Spinal cord (tissue), 10 donors: ENCODE results near the gene TLE3. TPM values are rescaled to one million over a fixed set of nuclear protein-coding genes. Genes with fewer than 3 reads are reported as not detected.

Source experiments
- DNase-seq, 6 donors: peaks; one replicate each; pipeline versions ENCODE4 v3.0.0 to v3.0.0-alpha.2; 2013 to 2015; ENCODE audit warnings: low spot score in 6 of 6, low read depth in 4 of 6
- H3K27ac ChIP-seq: one replicate; pipeline ENCODE4 v1.5.1; 2013; ENCODE audit warnings: low read depth, low read length, control low read depth
- H3K27me3 ChIP-seq: one replicate; pipeline ENCODE4 v1.6.1; 2013; ENCODE audit warnings: low read length; ENCODE audit not compliant: control insufficient read depth, insufficient read depth
- H3K36me3 ChIP-seq: one replicate; pipeline ENCODE4 v1.6.1; 2013; ENCODE audit warnings: low read length; ENCODE audit not compliant: control insufficient read depth, insufficient read depth
- H3K4me1 ChIP-seq: one replicate; pipeline ENCODE4 v1.6.1; 2013; ENCODE audit warnings: low read length; ENCODE audit not compliant: control insufficient read depth, insufficient read depth
- H3K4me3 ChIP-seq: one replicate; pipeline ENCODE4 v1.5.1; 2013; ENCODE audit warnings: low read depth, low read length, control low read depth
- H3K9me3 ChIP-seq: one replicate; pipeline ENCODE4 v1.6.1; 2013; ENCODE audit warnings: low read length; ENCODE audit not compliant: control insufficient read depth, insufficient read depth
- WGBS: methylation state at CpG from one replicate; pipeline ENCODE4 v1.1.5; 2013; ENCODE audit warnings: missing lambda C conversion rate; ENCODE audit not compliant: insufficient coverage; 5-methylcytosine and 5-hydroxymethylcytosine counted together
- polyA plus RNA-seq, 2 donors: library from polyadenylated mRNA; unstranded; fragments of 120-200 nt; gene quantifications; one replicate each; pipeline ENCODE4 v1.2.1, GENCODE V29; 2013; ENCODE audit not compliant: insufficient read length in 2 of 2
- total RNA-seq, 2 donors: library from RNA; depleted of rRNA in 1 of 2; stranded (reverse); fragments of 120-200 nt in 1 of 2; fragments of >200 nt in 1 of 2; gene quantifications; one replicate each; pipeline versions ENCODE4 v1.2.3 to v1.2.4, GENCODE V29; 2013 to 2014
- donor health status: healthy.

The TLE3 gene
- total and polyA plus RNA-seq, 4 donors: 24.7 to 48.7 (median 38.2) TPM

DNA sequence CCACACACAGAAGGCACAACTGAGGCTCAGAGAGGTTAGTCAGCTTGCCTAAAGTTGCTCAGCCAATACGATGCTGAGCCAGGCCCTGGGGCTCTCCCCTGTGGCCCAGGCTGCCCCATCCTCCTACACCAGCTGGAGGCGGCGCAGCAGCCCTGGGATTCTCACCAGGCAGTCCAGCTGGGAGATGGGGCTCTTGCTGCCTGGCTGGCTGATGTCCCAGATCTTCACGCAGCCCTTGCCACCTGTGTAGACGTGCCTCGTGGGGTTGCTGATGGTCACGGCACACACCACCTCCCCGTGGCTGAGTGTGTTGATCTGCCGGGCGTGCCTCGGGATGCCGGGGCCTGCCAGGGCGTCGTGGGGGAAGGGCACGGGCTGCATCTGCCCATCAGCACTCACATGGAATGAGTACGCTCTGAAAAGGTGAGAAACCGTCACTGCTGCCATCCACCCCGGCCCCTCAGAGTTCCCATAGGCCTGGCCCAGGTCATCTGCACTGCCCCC lies 42.8 kb downstream of the TLE3 start:
- H3K4me1 ChIP-seq: peaks cover 51% of the 10 kb centered on the region
- no peaks in the 10 kb centered on the region for H3K9me3 ChIP-seq
- 76% methylated on average over 18 of the region's 18 CpGs for WGBS
- no peaks in the 10 kb centered on the region for H3K27me3 ChIP-seq
- H3K27ac ChIP-seq: no peak overlapping the region
- H3K36me3 ChIP-seq: peaks cover 95% of the 10 kb centered on the region
- H3K4me3 ChIP-seq: no peak overlapping the region
- DNase-seq: no peak

DNA sequence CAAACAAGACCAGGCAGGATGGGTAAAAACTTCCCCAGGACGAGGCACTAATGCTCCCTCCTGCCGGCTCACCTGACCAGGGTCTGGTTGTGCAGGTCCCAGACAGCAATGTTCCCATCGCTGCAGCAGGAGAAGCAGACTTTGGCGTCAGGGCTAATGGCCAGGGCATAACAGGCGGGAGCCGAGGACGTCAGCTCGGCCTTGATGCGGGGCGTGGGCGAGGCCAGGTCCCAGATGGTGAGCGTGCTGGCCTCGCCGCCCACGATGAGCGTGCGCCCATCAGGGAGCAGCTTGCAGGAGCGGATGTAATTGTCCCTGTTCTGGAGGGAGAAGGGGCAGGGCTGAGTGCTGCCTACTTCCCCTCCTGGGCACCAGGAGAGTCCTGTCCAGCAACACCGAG lies 43.4 kb downstream of the TLE3 start:
- WGBS: 77% methylated on average over 19 of the region's 19 CpGs
- Histone ChIP-seq H3K4me3 (no peak overlapping the region), H3K36me3 (peaks cover 95% of the 10 kb centered on the region), H3K27me3 (no peaks in the 10 kb centered on the region), H3K4me1 (peaks cover 53% of the 10 kb centered on the region), H3K27ac (no peak overlapping the region), H3K9me3 (no peaks in the 10 kb centered on the region)
- no peak for DNase-seq

DNA sequence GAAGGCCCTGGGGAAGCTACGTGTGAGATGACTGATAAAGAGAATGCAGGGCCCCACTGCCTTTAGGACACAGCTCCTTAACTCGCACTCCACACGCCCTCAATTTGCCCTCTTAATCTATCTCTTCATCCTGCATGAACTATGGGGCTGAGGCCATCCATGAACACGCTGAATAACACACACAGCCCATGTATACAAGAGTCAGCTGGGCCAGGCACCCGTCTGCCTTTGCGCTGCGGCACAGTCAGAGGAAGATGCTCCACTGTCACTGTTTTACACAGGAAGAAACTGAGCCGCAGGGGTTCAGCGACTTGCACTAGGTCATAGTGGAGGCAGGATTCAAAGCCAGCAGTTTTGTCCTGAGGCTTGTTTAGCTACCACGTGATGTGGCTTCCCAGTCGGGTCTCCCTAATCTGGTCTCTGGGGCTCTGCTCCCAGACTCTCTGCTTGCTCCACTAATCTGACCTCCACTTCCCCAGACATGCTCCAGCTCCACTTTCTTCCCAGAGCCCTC lies 43.9 kb downstream of the TLE3 start:
- H3K4me3 ChIP-seq: no peak overlapping the region
- no peak overlapping the region for H3K27ac ChIP-seq
- WGBS: 82% methylated on average over 10 of the region's 11 CpGs
- H3K27me3 ChIP-seq: no peaks in the 10 kb centered on the region
- H3K36me3 ChIP-seq: peaks cover 93% of the 10 kb centered on the region
- H3K4me1 ChIP-seq: peaks cover 59% of the 10 kb centered on the region
- H3K9me3 ChIP-seq: no peaks in the 10 kb centered on the region
- no peak for DNase-seq

DNA sequence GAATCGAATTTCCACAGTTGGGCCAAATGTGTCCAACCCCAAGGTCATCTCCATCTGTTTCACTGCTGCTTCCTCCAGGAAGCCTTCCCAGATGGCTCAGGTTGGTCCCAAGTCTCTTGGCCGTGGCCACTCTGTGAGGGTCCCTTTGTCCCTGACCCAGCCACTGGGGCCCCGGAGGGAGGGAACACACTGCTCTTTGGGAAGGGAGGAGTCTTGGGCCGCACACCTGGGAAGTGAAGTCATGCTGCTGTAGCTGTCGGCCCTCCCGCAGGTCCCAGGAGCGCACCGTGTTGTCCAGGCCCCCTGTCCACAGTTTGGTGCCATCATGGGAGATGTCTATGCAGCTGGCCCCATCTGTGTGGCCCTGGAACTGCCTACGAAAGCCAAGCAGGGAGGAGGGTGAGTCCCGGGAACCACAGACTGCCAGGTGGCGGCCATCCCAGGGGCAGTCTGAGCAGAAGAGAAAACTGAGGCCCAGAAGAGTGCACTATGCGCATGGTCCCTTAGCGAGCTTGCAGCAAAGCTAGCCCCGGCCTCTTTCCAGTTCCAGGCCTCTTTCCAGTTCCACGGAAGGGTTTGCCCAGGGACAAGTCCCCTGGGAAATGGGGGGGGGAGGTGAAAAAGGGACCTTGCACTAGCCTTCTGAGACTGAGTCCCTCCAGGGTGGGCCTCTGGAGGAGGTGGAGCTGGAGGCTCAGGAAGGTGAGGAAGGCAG lies 44.6 kb downstream of the TLE3 start:
- WGBS: 72% methylated on average over 15 of the region's 15 CpGs
- Histone ChIP-seq H3K27ac (no peak overlapping the region), H3K36me3 (peaks cover 89% of the 10 kb centered on the region), H3K9me3 (no peaks in the 10 kb centered on the region), H3K4me3 (no peak overlapping the region), H3K27me3 (no peaks in the 10 kb centered on the region), H3K4me1 (peaks cover 65% of the 10 kb centered on the region)
- no peak for DNase-seq

DNA sequence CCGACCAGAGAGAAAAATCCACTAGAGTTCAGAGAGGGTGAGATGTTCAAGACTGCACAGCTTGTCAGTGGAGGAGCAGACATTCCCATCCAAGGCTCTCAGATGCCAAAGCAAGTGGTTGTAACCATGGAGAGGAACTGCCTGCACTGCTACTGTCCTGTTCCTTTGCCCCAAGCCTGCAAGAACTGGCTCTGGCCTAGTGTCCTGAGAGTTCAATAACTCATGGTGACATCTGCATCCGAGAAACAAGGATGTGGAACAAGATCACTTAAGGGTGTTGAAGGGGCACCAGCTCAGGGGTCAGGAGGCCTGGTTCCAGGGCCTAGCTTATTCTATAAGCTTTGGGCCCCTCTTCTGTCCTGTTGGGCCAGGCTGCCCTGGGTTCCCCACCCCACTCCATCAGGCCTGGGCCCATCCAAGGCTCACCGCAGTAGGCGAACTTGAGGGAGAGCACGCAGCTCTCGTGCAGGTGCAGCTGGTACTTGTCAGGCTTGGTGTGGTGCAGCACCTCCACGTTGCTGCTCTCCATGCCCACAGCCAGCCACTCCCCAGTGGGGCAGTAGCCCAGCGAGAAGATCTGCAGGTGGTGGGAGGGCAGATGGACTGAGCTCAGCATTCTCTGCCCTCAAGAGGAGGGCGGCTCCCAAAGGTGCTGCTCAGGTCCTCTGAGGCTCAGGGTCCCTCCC lies 45.6 kb downstream of the TLE3 start:
- no peaks in the 10 kb centered on the region for H3K9me3 ChIP-seq
- H3K36me3 ChIP-seq: peaks cover 83% of the 10 kb centered on the region
- no peak overlapping the region for H3K27ac ChIP-seq
- H3K4me3 ChIP-seq: no peak overlapping the region
- no peak for DNase-seq
- H3K27me3 ChIP-seq: no peaks in the 10 kb centered on the region
- peaks cover 71% of the 10 kb centered on the region for H3K4me1 ChIP-seq
- WGBS: 89% methylated on average over 6 of the region's 9 CpGs

DNA sequence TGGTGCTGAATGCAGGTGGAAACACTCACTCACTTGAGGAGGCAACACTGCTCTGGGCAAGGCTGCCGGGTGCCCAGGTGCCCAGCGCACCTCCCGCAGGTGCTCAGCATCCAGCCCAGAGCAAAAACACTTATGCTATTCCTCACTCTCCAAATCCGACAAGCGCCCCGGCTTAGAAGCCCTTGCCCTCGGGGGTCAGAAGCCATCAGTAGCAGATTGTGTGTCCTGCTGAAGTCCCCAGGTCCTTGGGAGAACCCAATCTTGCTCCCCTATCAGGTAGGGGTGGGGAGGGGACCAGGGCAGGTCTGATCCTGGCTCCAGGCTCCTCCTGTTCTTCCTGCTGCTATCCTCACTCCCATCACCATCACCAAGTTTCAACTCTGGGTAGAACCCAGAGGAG lies 46.7 kb downstream of the TLE3 start:
- Histone ChIP-seq H3K4me1 (peaks cover 66% of the 10 kb centered on the region), H3K27ac (no peak overlapping the region), H3K36me3 (peaks cover 74% of the 10 kb centered on the region), H3K9me3 (no peaks in the 10 kb centered on the region), H3K27me3 (no peaks in the 10 kb centered on the region), H3K4me3 (no peak overlapping the region)
- WGBS: 93% methylated on average over 7 of the region's 7 CpGs
- no peak for DNase-seq

DNA sequence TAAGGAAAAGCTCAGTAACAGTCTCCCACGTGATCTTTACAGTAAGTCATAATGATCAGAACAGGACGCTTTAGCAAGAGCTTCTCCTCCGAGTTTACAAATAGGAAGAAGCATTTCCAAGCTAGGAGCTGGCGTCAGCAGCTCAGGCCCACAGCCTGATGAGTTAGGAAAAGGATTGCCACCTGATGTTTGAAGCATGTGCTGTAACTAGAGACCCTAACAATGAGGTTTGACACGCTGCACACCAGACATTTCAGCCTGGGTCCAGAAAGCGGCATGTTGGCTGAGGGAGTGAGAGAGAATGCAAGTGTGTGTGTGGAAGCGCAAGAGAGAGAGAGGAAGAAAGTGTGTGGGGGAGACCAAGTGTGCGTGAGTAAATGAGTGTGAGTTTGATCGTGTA lies 47.3 kb downstream of the TLE3 start:
- DNase-seq: no peak
- Histone ChIP-seq H3K4me1 (peaks cover 60% of the 10 kb centered on the region), H3K27me3 (no peaks in the 10 kb centered on the region), H3K9me3 (no peaks in the 10 kb centered on the region), H3K27ac (no peak overlapping the region), H3K4me3 (no peak overlapping the region), H3K36me3 (peaks cover 69% of the 10 kb centered on the region)
- 78% methylated on average over 7 of the region's 9 CpGs for WGBS

DNA sequence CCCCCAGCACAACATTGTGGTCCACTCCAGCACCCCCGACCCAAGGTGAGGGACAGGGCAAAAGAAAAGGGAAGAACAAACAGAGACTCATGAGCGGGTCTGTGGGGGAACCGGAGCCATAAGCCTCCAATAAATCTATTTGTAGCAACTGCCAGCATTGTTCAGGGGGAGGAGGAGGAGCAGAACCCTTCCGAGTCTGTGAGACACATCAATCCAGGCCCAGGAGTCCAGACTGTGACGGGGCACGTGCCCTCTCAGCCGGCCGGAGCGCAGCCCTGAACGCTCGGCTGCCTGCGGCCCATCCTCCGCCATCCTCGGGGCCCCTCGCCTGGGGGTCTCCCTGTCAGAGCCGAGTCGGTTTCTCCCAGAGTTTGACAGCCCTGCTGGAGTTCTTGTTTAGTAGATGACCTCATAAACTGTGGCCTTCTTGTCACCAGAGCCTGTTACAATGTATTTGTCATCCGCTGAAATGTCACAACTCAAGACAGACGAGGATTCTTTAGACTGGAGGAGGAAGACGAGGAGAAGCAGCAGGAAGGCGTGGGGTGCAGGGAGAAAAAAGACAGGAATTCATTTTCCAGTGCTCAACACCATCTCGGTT lies 47.9 kb downstream of the TLE3 start:
- Histone ChIP-seq H3K36me3 (peaks cover 62% of the 10 kb centered on the region), H3K4me1 (peaks cover 54% of the 10 kb centered on the region), H3K4me3 (no peak overlapping the region), H3K9me3 (no peaks in the 10 kb centered on the region), H3K27ac (no peak overlapping the region), H3K27me3 (no peaks in the 10 kb centered on the region)
- DNase-seq: no peak
- 53% methylated on average over 15 of the region's 22 CpGs for WGBS

DNA sequence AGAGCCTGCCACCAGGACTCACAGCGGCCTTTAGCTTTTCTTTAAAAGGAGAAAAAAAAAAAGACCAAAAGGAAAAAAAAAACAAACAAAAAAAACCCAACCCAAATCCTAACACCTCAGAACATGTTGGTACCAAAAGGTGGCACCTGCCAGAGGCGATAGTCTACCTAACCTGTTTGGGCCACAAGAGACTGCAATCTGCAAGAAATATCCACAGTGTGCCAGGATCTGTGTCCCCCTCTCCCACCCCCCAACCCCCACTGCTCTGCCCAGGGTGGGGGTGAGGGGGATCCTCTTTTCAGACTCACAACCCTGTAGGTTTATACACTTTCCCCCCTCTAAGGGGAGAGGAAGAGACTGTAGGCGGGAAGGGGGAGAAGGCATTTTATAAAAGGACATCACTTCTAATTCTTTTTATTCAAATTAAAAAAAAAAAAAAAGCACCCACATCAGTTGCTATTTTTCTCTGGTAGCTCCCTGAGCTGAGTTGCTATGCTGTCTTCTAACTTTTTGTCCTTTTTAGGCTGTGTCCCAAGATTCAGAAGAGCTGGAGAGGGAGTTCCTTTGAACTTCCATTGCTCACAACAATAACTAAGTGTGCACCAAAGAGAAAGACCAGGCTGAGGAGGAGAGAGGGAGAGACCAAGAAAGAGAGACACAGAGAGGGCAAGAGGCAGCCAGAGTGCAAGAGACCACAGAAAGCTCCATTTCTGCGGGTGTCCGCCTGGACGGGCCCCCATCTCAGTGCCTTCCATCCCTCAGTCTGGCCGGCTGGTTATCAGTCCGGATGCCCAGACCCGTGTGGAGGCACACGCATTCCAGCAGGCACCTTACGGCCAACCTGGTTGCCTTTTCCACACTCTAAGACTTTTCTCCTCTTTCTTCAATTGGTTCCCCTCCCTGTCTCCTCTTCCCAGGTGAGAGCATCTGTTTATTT lies 48.9 kb downstream of the TLE3 start:
- whole genome bisulfite sequencing: 70% methylated on average over 9 of the region's 11 CpGs
- Histone ChIP-seq H3K36me3 (peaks cover 53% of the 10 kb centered on the region), H3K27ac (peak overlapping the region; percentile 50), H3K9me3 (peaks cover 1% of the 10 kb centered on the region), H3K4me3 (no peak overlapping the region), H3K4me1 (peaks cover 47% of the 10 kb centered on the region), H3K27me3 (no peaks in the 10 kb centered on the region)
- peak in 2 of 6 donors; percentile 44 to 51 for DNase-seq
